Nephron progenitor cell (in vitro differentiated cells): Measurements from ENCODE around the gene TTC39C.
A peak's percentile ranks its signal among the peaks of the same experiment; 100 is the strongest.

Experiments used
- DNase-seq: peaks from one replicate; pipeline ENCODE4 v3.0.0; 2021
- H3K27ac Mint-ChIP-seq: 2 replicates; pipeline ENCODE4 v1.8.0; 2021; ENCODE audit warnings: mild to moderate bottlenecking, moderate library complexity, mixed read lengths
- H3K27me3 Mint-ChIP-seq: 2 replicates; pipeline ENCODE4 v1.8.0; 2021; ENCODE audit warnings: mild to moderate bottlenecking, low read depth, mixed read lengths; ENCODE audit not compliant: poor library complexity
- H3K36me3 Mint-ChIP-seq: 2 replicates; pipeline ENCODE4 v1.8.0; 2021; ENCODE audit warnings: low read depth, mixed read lengths
- H3K4me1 Mint-ChIP-seq: 2 replicates; pipeline ENCODE4 v1.8.0; 2021; ENCODE audit warnings: mixed read lengths
- H3K4me3 Mint-ChIP-seq: 2 replicates; pipeline ENCODE4 v1.8.0; 2021; ENCODE audit warnings: mild to moderate bottlenecking, moderate library complexity, mixed read lengths
- H3K9me3 Mint-ChIP-seq: 2 replicates; pipeline ENCODE4 v1.8.0; 2021; ENCODE audit warnings: mild to moderate bottlenecking, moderate library complexity, mixed read lengths
- TF ChIP-seq, protein P1 (sequence below): fragments of 200-600 bp; sonication (generic); IDR thresholded peaks from 2 replicates; pipeline ENCODE4 v1.5.0; 2021; ENCODE audit warnings: antibody characterized with exemption

Gene TTC39C

GRCh38 chr18:23995180-23995579 is 19.4 kb upstream of the TTC39C start:
- TF ChIP-seq, protein P1, sequence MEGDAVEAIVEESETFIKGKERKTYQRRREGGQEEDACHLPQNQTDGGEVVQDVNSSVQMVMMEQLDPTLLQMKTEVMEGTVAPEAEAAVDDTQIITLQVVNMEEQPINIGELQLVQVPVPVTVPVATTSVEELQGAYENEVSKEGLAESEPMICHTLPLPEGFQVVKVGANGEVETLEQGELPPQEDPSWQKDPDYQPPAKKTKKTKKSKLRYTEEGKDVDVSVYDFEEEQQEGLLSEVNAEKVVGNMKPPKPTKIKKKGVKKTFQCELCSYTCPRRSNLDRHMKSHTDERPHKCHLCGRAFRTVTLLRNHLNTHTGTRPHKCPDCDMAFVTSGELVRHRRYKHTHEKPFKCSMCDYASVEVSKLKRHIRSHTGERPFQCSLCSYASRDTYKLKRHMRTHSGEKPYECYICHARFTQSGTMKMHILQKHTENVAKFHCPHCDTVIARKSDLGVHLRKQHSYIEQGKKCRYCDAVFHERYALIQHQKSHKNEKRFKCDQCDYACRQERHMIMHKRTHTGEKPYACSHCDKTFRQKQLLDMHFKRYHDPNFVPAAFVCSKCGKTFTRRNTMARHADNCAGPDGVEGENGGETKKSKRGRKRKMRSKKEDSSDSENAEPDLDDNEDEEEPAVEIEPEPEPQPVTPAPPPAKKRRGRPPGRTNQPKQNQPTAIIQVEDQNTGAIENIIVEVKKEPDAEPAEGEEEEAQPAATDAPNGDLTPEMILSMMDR: no peak
- Mint-ChIP-seq H3K4me3 (peak overlapping the region; percentile 9), H3K27me3 (peaks cover 13% of the 10 kb centered on the region), H3K9me3 (no peaks in the 10 kb centered on the region), H3K4me1 (peaks cover 19% of the 10 kb centered on the region), H3K27ac (peak overlapping the region; percentile 11), H3K36me3 (no peaks in the 10 kb centered on the region)
- peak; percentile 11 for DNase-seq

GRCh38 chr18:23998018-23998417 is 16.5 kb upstream of the TTC39C start:
- no peak overlapping the region for H3K4me3 Mint-ChIP-seq
- H3K27ac Mint-ChIP-seq: no peak overlapping the region

GRCh38 chr18:23998820-23999219 is 15.7 kb upstream of the TTC39C start:
- Mint-ChIP-seq H3K27me3 (peaks cover 16% of the 10 kb centered on the region), H3K4me1 (peaks cover 18% of the 10 kb centered on the region), H3K9me3 (no peaks in the 10 kb centered on the region), H3K27ac (no peak overlapping the region), H3K4me3 (no peak overlapping the region), H3K36me3 (no peaks in the 10 kb centered on the region)
- no peak for DNase-seq
- TF ChIP-seq, protein P1: no peak

More at GRCh38 chr18:23998018-23998417, 16.5 kb upstream of the TTC39C start:
- no peaks in the 10 kb centered on the region for H3K36me3 Mint-ChIP-seq
- DNase-seq: no peak
- H3K27me3 Mint-ChIP-seq: peaks cover 14% of the 10 kb centered on the region
- TF ChIP-seq, protein P1: no peak
- peaks cover 19% of the 10 kb centered on the region for H3K4me1 Mint-ChIP-seq
- no peaks in the 10 kb centered on the region for H3K9me3 Mint-ChIP-seq

DNA sequence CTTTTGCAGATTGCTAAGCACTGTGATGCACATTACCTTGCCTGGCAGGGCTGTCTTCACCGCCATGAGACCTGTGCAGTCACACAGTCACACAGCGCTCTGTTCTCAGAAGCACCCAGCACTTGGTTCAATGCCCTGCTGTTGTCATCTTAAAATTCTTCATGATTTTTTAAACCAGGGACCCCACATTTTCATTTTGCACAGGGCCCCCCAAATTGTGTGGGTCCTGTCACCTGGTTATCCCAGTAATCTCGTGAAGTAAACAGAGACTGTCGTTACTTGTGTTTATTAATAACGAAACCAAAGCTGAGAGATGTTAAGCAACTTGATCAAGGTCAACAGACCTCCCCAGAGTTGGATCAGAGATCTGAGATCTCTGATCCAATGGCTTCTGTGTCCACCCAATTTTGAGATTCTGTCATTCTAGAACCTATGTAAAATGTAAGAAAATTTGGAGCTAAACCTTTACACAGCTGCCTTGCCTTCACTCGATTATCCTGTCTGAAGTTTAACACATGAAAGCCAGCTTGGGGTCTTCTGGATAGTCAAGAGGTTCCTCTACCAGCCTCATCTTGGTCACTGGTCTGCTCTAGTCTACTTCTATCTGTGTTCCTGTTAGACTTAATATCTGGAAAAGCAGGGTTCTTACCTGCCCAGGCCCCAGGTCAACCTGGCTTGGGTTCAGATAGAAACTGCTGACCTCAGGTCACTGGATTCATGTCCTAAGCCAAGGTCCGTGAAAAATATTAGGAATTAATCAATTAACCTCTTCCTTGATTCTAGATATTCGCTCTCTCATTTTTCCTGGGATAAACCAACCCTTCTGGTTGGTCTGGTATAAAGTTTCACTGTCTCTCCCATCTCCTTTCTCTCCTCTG is 13.7 kb upstream of the TTC39C start:
- H3K9me3 Mint-ChIP-seq: no peaks in the 10 kb centered on the region
- H3K4me3 Mint-ChIP-seq: no peak overlapping the region
- TF ChIP-seq, protein P1: no peak
- H3K36me3 Mint-ChIP-seq: no peaks in the 10 kb centered on the region
- peaks cover 3% of the 10 kb centered on the region for H3K4me1 Mint-ChIP-seq
- no peak for DNase-seq
- H3K27me3 Mint-ChIP-seq: peaks cover 16% of the 10 kb centered on the region
- peak overlapping the region; percentile 24 for H3K27ac Mint-ChIP-seq

GRCh38 chr18:24002479-24002878 is 12.1 kb upstream of the TTC39C start:
- DNase-seq: no peak
- Mint-ChIP-seq H3K36me3 (no peaks in the 10 kb centered on the region), H3K27ac (no peak overlapping the region), H3K4me1 (peaks cover 3% of the 10 kb centered on the region), H3K4me3 (no peak overlapping the region), H3K27me3 (peaks cover 13% of the 10 kb centered on the region), H3K9me3 (no peaks in the 10 kb centered on the region)
- TF ChIP-seq, protein P1: no peak

DNA sequence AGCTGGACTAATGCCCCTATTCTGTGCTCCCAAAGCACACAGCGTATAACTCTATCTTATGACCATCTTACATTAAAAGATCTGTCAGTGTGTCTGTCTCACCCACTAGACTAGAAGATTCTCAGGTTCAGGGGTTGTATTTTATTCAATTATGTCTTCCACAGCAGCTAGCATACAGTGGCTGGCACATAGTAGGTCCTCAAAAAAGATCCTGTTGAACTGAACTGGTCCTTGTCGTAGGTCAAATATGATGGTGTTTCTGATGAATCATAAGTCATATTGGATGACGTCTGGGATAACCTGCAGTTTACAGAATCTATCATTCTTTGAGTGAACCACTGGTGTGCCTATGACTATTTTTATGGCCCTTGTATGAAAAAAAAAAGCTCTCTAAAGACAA is 11.3 kb upstream of the TTC39C start:
- peak overlapping the region; percentile 40 for H3K27ac Mint-ChIP-seq
- no peaks in the 10 kb centered on the region for H3K9me3 Mint-ChIP-seq
- peaks cover 14% of the 10 kb centered on the region for H3K27me3 Mint-ChIP-seq
- no peak overlapping the region for H3K4me3 Mint-ChIP-seq
- H3K36me3 Mint-ChIP-seq: no peaks in the 10 kb centered on the region
- no peak for DNase-seq
- TF ChIP-seq, protein P1: no peak
- peaks cover 3% of the 10 kb centered on the region for H3K4me1 Mint-ChIP-seq
